B cell (primary cell): ENCODE data around the gene FALEC. TPM values are rescaled to one million over a fixed set of nuclear protein-coding genes. Genes with fewer than 3 reads are reported as not detected.

ENCODE experiments used
- ATAC-seq: fragments of 200-7000 bp; cut with Tn5 transposase; one replicate; pipeline ENCODE4 v1.10.0; 2021; ENCODE audit warnings: low read depth, mild to moderate bottlenecking, moderate number of reproducible peaks, moderate library complexity
- CTCF ChIA-PET: fragments of 350-600 bp; sonication (Branson Sonifier 250); formaldehyde crosslinking; loops from one replicate; lab custom pipeline; 2021; ENCODE audit warnings: antibody characterized with exemption, inconsistent platforms; lab: Charles Lee
- POLR2A ChIA-PET: fragments of 350-600 bp; sonication (Branson Sonifier 250); formaldehyde crosslinking; loops from one replicate; lab custom pipeline; 2021; ENCODE audit warnings: antibody characterized with exemption; lab: Charles Lee
- DNase-seq: peaks from one replicate; pipeline ENCODE4 v3.0.0; 2013
- H2AFZ ChIP-seq: 2 replicates; pipeline ENCODE4 v1.6.1; 2012; ENCODE audit warnings: mild to moderate bottlenecking, low read depth, low read length; ENCODE audit not compliant: insufficient read depth, poor library complexity, severe bottlenecking
- H3K27ac ChIP-seq, 2 donors: 1 replicate in 1 of 2; 2 replicates in 1 of 2; pipeline ENCODE4 v1.5.1; 2012 to 2013; ENCODE audit warnings: low read length in 2 of 2, mild to moderate bottlenecking in 2 of 2, moderate library complexity in 1 of 2
- H3K27me3 ChIP-seq, 4 experiments: fragments of 200-600 bp in 1 of 4; sonication (generic) in 1 of 4; replicated peaks in 1 of 4; 1 replicate in 2 of 4; 2 replicates in 2 of 4; pipeline versions ENCODE4 v1.6.1 to v1.7.0; 2013 to 2016; ENCODE audit warnings: low read length in 3 of 4, mild to moderate bottlenecking in 2 of 4, mixed read lengths in 1 of 4, moderate library complexity in 1 of 4; ENCODE audit not compliant: insufficient read depth in 4 of 4, control insufficient read depth in 3 of 4; ENCODE audit errors: control extremely low read depth in 1 of 4
- H3K36me3 ChIP-seq, 2 experiments: replicated peaks in 1 of 2; 1 replicate in 1 of 2; 2 replicates in 1 of 2; pipeline versions ENCODE4 v1.6.1 to v1.7.1; 2013; ENCODE audit warnings: low read length in 1 of 2; ENCODE audit not compliant: insufficient read depth in 2 of 2, control insufficient read depth in 1 of 2; ENCODE audit errors: control extremely low read depth in 1 of 2, extremely low read depth in 1 of 2
- H3K4me1 ChIP-seq, 2 donors: fragments of 200-600 bp in 1 of 2; sonication (generic) in 1 of 2; 1 replicate in 1 of 2; 2 replicates in 1 of 2; pipeline versions ENCODE4 v1.5.1 to v1.6.1; 2013 to 2017; ENCODE audit warnings: low read length in 2 of 2; ENCODE audit not compliant: control insufficient read depth in 2 of 2, insufficient read depth in 2 of 2
- H3K4me2 ChIP-seq: replicated peaks from 2 replicates; pipeline ENCODE3; 2012; ENCODE audit warnings: mild to moderate bottlenecking, low read depth, low read length; ENCODE audit not compliant: poor library complexity, severe bottlenecking
- H3K4me3 ChIP-seq, 5 experiments: fragments of 200-600 bp in 1 of 5; sonication (generic) in 1 of 5; 1 replicate in 3 of 5; 2 replicates in 2 of 5; pipeline versions ENCODE4 v1.5.1 to v1.7.0; 2011 to 2016; ENCODE audit warnings: low read length in 4 of 5, mild to moderate bottlenecking in 4 of 5, low read depth in 2 of 5, control low read depth in 1 of 5, moderate library complexity in 1 of 5; ENCODE audit not compliant: insufficient read depth in 1 of 5; ENCODE audit errors: control extremely low read depth in 1 of 5, extremely low read depth in 1 of 5
- H3K79me2 ChIP-seq: fragments of 200-600 bp; sonication (generic); one replicate; pipeline ENCODE4 v1.6.0; 2016; ENCODE audit warnings: low read length; ENCODE audit not compliant: control insufficient read depth, insufficient read depth
- H3K9ac ChIP-seq: fragments of 200-600 bp; sonication (generic); 2 replicates; pipeline ENCODE4 v1.6.1; 2017; ENCODE audit warnings: mild to moderate bottlenecking, low read length, moderate library complexity
- H3K9me3 ChIP-seq, 3 donors: one replicate each; pipeline versions ENCODE4 v1.6.1 to v1.7.1; 2013; ENCODE audit warnings: low read length in 2 of 3; ENCODE audit not compliant: control insufficient read depth in 2 of 3, insufficient read depth in 1 of 3; ENCODE audit errors: control extremely low read depth in 1 of 3
- H4K20me1 ChIP-seq: 2 replicates; pipeline ENCODE4 v1.6.0; 2012; ENCODE audit warnings: mild to moderate bottlenecking, low read length; ENCODE audit not compliant: insufficient read depth, control insufficient read depth, poor library complexity, severe bottlenecking
- H3K27ac Mint-ChIP-seq: one replicate; pipeline ENCODE4 v1.8.0; 2021; ENCODE audit warnings: mixed read lengths
- H3K27me3 Mint-ChIP-seq: one replicate; pipeline ENCODE4 v1.8.0; 2021; ENCODE audit warnings: mixed read lengths
- H3K4me1 Mint-ChIP-seq: one replicate; pipeline ENCODE4 v1.8.0; 2021; ENCODE audit warnings: mixed read lengths
- H3K4me3 Mint-ChIP-seq: one replicate; pipeline ENCODE4 v1.8.0; 2021; ENCODE audit warnings: mixed read lengths
- H3K9me3 Mint-ChIP-seq: one replicate; pipeline ENCODE4 v1.8.0; 2022; ENCODE audit warnings: mixed read lengths; ENCODE audit not compliant: insufficient read depth
- EZH2 ChIP-seq: IDR thresholded peaks from 2 replicates; pipeline ENCODE4 v1.6.1; 2012; ENCODE audit warnings: borderline replicate concordance, low read depth, mild to moderate bottlenecking, moderate library complexity, low read length; ENCODE audit not compliant: insufficient read depth, poor library complexity, severe bottlenecking
- WGBS: methylation state at CpG from one replicate; pipeline ENCODE4 v1.1.5; 2013; ENCODE audit warnings: missing lambda C conversion rate; ENCODE audit not compliant: insufficient coverage; 5-methylcytosine and 5-hydroxymethylcytosine counted together
- intact Hi-C: fragments of 100-400 bp; cut with micrococcal nuclease; formaldehyde crosslinking; loops from one replicate; pipeline ENCODE4 v1.10.0; 2022
- polyA plus RNA-seq: library from polyadenylated mRNA; depleted of rRNA; stranded (reverse); fragments of >200 nt; gene quantifications from 2 replicates; pipeline ENCODE4 v1.2.3, GENCODE V29; 2012
- total RNA-seq, 2 donors: library from RNA; stranded (reverse); fragments of 120-200 nt in 1 of 2; gene quantifications; 1 replicate in 1 of 2; 2 replicates in 1 of 2; pipeline versions ENCODE4 v1.2.3 to v1.2.4, GENCODE V29; 2013 to 2022
- TF ChIP-seq, protein P1 (sequence below): fragments of 200-600 bp; IDR thresholded peaks from one replicate; pipeline ENCODE4 v1.8.0; 2022; ENCODE audit warnings: antibody characterized with exemption, mild to moderate bottlenecking

Gene FALEC
- total and polyA plus RNA-seq, 2 donors (not counting 1 experiment from before 2014, with no cell fraction given): 1.1 to 2.6 TPM

DNA sequence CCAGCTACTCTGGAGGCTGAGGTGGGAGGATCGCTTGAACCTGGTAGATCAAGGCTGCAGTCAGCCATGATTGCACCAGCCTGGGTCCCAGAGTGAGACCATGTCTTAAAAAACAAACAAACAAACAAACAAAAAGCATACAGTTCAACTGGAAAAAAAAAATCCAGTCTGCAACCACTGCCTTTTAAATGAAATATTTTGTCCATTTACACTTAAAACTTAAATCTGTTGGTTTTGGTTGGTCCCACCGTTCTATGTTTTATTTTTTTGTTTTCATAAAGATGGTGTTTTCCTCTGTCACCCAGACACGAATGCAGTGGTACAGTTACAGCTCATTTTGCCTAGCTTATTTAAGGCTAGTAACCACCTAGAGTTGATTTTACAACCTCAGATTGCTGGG is 9.8 kb downstream of the FALEC start:
- DNase-seq (no peak), ATAC-seq (no peak)
- intact Hi-C loops: no loop called here
- Histone ChIP-seq H3K9ac (no peak overlapping the region), H3K27me3 (no peaks in the 10 kb centered on the region), H3K4me1 (no peaks in the 10 kb centered on the region), H3K27ac (no peak overlapping the region), H3K36me3 (no peaks in the 10 kb centered on the region), H3K4me2 (no peak overlapping the region), H2AFZ (no peak overlapping the region), H3K9me3 (peaks cover 0 to 4% (median 0%) of the 10 kb centered on the region in 3 donors), H3K79me2 (no peaks in the 10 kb centered on the region), H3K4me3 (no peak overlapping the region), H4K20me1 (no peaks in the 10 kb centered on the region)
- Mint-ChIP-seq H3K27me3 (no peaks in the 10 kb centered on the region), H3K9me3 (no peaks in the 10 kb centered on the region), H3K27ac (no peak overlapping the region), H3K4me1 (no peaks in the 10 kb centered on the region), H3K4me3 (no peak overlapping the region)
- WGBS: 94% methylated on average over 2 of the region's 3 CpGs
- ChIA-PET CTCF (interaction anchor here (1.1 kb wide), 1 partner anchor 9 kb away, joined by 4 read pairs; no protein-coding TSS in a partner anchor), POLR2A (no interaction called here)
- no peak for TF ChIP-seq EZH2
- TF ChIP-seq, protein P1, sequence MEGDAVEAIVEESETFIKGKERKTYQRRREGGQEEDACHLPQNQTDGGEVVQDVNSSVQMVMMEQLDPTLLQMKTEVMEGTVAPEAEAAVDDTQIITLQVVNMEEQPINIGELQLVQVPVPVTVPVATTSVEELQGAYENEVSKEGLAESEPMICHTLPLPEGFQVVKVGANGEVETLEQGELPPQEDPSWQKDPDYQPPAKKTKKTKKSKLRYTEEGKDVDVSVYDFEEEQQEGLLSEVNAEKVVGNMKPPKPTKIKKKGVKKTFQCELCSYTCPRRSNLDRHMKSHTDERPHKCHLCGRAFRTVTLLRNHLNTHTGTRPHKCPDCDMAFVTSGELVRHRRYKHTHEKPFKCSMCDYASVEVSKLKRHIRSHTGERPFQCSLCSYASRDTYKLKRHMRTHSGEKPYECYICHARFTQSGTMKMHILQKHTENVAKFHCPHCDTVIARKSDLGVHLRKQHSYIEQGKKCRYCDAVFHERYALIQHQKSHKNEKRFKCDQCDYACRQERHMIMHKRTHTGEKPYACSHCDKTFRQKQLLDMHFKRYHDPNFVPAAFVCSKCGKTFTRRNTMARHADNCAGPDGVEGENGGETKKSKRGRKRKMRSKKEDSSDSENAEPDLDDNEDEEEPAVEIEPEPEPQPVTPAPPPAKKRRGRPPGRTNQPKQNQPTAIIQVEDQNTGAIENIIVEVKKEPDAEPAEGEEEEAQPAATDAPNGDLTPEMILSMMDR: no peak

DNA sequence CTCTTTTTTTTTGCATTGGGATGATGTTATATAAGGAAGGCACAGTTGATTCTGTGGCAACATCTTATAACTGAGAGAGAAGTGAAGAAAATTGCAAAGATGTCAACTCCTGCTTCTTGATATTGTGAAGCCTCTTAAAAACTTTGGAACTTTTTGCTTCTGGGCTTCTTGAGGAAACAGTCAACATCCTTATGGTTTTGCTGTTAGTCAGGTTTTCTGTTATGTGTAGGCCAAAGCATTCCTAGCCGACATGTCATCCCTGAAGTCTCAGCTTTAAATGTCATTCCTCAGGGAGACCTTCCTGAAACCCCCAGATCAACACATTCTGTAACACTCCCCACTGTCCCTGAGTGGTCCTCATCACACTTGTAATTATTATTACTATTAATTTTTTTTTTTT is 12.6 kb downstream of the FALEC start:
- Histone ChIP-seq H4K20me1 (no peaks in the 10 kb centered on the region), H3K27ac (no peak overlapping the region), H3K4me1 (no peaks in the 10 kb centered on the region), H3K36me3 (no peaks in the 10 kb centered on the region), H2AFZ (no peak overlapping the region), H3K9ac (no peak overlapping the region), H3K79me2 (no peaks in the 10 kb centered on the region), H3K27me3 (no peaks in the 10 kb centered on the region), H3K9me3 (peaks cover 0 to 4% (median 0%) of the 10 kb centered on the region in 3 donors), H3K4me3 (no peak overlapping the region), H3K4me2 (no peak overlapping the region)
- no peak overlapping the region for H3K27ac Mint-ChIP-seq
- WGBS: no CpG with 5 or more reads among the region's 1 CpG
- ChIA-PET CTCF (interaction anchor here (0.6 kb wide), 1 partner anchor 46 kb away, joined by 3 read pairs; no protein-coding TSS in a partner anchor), POLR2A (no interaction called here)
- H3K4me3 Mint-ChIP-seq: no peak overlapping the region
- TF ChIP-seq, protein P1: no peak
- TF ChIP-seq EZH2: no peak
- intact Hi-C loops: no loop called here
- H3K9me3 Mint-ChIP-seq: no peaks in the 10 kb centered on the region
- no peaks in the 10 kb centered on the region for H3K27me3 Mint-ChIP-seq
- no peaks in the 10 kb centered on the region for H3K4me1 Mint-ChIP-seq
- no peak for DNase-seq
- no peak for ATAC-seq
